Vagina (tissue), 2 donors: ENCODE measurements around the gene CASKIN1.

ENCODE experiments used
- POLR2A ChIP-seq, 2 donors: fragments of 450-650 bp; IDR thresholded peaks; one replicate each; pipeline ENCODE4 v1.6.1; 2017; ENCODE audit warnings: antibody characterized with exemption in 2 of 2, mild to moderate bottlenecking in 2 of 2, moderate library complexity in 2 of 2
- POLR2AphosphoS5 ChIP-seq, 2 donors: sonication (generic); formaldehyde crosslinking; IDR thresholded peaks; one replicate each; pipeline ENCODE4 v1.9.0; 2017; ENCODE audit warnings: antibody characterized with exemption in 2 of 2, mild to moderate bottlenecking in 2 of 2, low read depth in 1 of 2; ENCODE audit not compliant: insufficient read depth in 1 of 2
- TF ChIP-seq, protein P1 (sequence below), 3 experiments: fragments of 450-650 bp in 2 of 3; fragments of 200-600 bp in 1 of 3; sonication (generic) in 1 of 3; IDR thresholded peaks; one replicate each; pipeline ENCODE4 v1.5.1; 2017 to 2019; ENCODE audit warnings: antibody characterized with exemption in 3 of 3, mild to moderate bottlenecking in 2 of 3, moderate library complexity in 2 of 3

DNA sequence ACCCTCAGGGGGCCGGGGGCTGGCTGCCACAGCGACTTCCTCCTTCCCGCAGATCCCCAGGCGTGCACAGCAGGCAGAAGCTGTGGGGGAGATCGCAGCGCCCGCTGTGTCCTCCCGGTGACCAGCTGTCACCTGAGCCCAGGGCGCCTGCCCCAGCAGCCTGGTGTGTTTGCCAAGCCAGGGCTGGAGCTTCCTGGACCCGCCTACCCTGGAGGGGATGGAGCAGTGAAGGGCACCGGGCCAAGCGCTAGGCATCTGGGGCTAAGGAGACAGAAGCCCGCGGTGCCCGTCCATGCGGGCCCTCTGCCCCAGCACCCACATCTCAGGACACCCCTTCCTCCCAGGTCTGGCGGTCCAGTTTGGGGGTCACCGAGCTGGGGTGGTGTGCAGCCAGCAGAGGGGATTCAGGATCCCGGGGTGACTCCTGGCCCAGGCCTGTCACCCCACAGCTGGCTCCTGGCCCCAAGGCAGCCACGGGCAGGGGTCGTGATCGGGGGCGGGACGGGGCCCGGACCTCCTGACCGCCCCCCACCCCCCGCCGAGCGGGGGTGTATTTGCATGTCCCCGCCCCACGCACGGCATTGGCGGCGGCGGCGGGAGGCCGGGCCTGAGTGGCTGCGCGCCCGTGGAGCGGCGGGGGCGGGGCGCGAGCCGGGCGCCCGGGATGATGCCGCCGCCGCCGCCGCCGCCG lies 48.3 kb downstream of the CASKIN1 start, which contains the start of gene RAB26:
- TF ChIP-seq, protein P1, sequence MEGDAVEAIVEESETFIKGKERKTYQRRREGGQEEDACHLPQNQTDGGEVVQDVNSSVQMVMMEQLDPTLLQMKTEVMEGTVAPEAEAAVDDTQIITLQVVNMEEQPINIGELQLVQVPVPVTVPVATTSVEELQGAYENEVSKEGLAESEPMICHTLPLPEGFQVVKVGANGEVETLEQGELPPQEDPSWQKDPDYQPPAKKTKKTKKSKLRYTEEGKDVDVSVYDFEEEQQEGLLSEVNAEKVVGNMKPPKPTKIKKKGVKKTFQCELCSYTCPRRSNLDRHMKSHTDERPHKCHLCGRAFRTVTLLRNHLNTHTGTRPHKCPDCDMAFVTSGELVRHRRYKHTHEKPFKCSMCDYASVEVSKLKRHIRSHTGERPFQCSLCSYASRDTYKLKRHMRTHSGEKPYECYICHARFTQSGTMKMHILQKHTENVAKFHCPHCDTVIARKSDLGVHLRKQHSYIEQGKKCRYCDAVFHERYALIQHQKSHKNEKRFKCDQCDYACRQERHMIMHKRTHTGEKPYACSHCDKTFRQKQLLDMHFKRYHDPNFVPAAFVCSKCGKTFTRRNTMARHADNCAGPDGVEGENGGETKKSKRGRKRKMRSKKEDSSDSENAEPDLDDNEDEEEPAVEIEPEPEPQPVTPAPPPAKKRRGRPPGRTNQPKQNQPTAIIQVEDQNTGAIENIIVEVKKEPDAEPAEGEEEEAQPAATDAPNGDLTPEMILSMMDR (IDR thresholded peaks at IDR 0.05), result no peak
- TF ChIP-seq POLR2A (IDR thresholded peaks at IDR 0.05) (no peak), POLR2AphosphoS5 (IDR thresholded peaks at IDR 0.05; ENCODE audit: insufficient read depth in 1 of 2, low read depth in 1 of 2) (peak; percentile 34 to 67)
